ENCODE data around the gene TGOLN2.

DNA sequence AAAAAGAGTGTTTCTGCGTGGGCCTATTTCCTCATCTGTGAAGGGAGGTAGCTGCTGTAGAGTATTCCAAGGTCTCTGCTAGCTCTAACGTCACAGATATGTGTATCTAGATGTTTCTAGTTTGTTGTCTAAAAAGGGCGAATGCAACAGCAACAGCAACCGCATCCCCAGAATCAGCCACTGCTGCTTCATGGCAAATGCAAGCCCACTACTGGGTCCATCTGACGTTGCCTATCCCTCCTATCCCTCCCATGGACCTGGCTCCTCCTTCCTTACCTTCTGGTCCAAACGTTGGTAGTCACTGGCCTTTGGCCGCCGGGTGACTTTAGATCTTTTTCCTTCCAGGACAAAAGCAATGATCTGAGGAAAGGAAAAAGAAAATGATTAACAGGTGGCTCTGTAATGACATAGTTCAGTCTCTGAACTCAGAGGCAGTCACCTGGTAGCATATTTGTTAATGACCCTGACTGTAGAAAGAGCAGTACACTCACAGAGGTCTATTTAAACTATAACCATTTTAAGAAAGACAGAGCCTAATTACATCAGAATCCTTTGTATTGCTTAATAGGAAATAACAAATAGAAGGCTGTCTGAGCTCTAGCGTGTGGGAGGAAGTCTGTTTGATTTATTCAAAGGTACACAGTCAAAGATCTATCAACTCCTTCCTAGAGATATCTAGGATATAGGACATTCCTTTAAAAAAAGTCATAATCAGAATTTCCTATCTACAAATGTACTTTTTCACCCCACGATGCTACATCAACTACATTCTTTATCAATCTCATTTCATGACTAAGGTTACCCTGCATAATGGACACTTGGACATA, 2.9 kb downstream of the TGOLN2 start:
- TF ChIP-seq, protein P1, sequence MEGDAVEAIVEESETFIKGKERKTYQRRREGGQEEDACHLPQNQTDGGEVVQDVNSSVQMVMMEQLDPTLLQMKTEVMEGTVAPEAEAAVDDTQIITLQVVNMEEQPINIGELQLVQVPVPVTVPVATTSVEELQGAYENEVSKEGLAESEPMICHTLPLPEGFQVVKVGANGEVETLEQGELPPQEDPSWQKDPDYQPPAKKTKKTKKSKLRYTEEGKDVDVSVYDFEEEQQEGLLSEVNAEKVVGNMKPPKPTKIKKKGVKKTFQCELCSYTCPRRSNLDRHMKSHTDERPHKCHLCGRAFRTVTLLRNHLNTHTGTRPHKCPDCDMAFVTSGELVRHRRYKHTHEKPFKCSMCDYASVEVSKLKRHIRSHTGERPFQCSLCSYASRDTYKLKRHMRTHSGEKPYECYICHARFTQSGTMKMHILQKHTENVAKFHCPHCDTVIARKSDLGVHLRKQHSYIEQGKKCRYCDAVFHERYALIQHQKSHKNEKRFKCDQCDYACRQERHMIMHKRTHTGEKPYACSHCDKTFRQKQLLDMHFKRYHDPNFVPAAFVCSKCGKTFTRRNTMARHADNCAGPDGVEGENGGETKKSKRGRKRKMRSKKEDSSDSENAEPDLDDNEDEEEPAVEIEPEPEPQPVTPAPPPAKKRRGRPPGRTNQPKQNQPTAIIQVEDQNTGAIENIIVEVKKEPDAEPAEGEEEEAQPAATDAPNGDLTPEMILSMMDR (conservative IDR thresholded peaks at IDR 0.05; ENCODE audit: low read depth, low read length): no peak
- no peak for TF ChIP-seq EZH2 (IDR thresholded peaks at IDR 0.05; ENCODE audit: borderline replicate concordance, low read depth, low read length, poor library complexity, severe bottlenecking)

Data from A673 (cell line).